PC-3 (cell line): ENCODE data around the gene OPN3. TPM values are rescaled to one million over a fixed set of nuclear protein-coding genes. Genes with fewer than 3 reads are reported as not detected.

Experiments used
- ATAC-seq: fragments of 200-7000 bp; cut with Tn5 transposase; 2 replicates; pipeline ENCODE4 v1.9.1; 2020; ENCODE audit warnings: mild to moderate bottlenecking, moderate library complexity
- BruUV-seq: library from RNA; stranded (reverse); fragments of 400-500 nt; replicated peaks from 2 replicates; lab custom pipeline; 2021; lab: Mats Ljungman, UMichigan
- CTCF ChIA-PET: fragments of 300-600 bp; sonication (Branson Sonifier 250); formaldehyde crosslinking; loops from one replicate; lab custom pipeline; 2022; ENCODE audit warnings: antibody characterized with exemption; lab: Charles Lee
- POLR2A ChIA-PET: fragments of 300-600 bp; sonication (Branson Sonifier 250); formaldehyde crosslinking; loops from one replicate; lab custom pipeline; 2022; ENCODE audit warnings: antibody characterized with exemption; ENCODE audit not compliant: unreplicated experiment; lab: Charles Lee
- DNase-seq: peaks from one replicate; pipeline ENCODE4 v3.0.0-alpha.2; 2015
- H2AFZ ChIP-seq: fragments of 300-600 bp; sonication (generic); 2 replicates; pipeline ENCODE4 v1.6.0; 2016; ENCODE audit warnings: antibody characterized with exemption, low read length
- H3F3A ChIP-seq: fragments of 300-600 bp; sonication (generic); one replicate; pipeline ENCODE4 v1.6.0; 2017; ENCODE audit warnings: antibody characterized with exemption, low read length, control low read depth, mild to moderate bottlenecking; ENCODE audit not compliant: unreplicated experiment
- H3K27ac ChIP-seq: fragments of 300-600 bp; sonication (generic); 2 replicates; pipeline ENCODE4 v1.5.1; 2016; ENCODE audit warnings: mild to moderate bottlenecking, low read length
- H3K27me3 ChIP-seq: fragments of 300-600 bp; sonication (generic); 2 replicates; pipeline ENCODE4 v1.6.1; 2016; ENCODE audit warnings: low read length, mixed read lengths
- H3K36me3 ChIP-seq: fragments of 300-600 bp; sonication (generic); 2 replicates; pipeline ENCODE4 v1.6.1; 2016; ENCODE audit warnings: low read depth, mixed run types, low read length, mixed read lengths
- H3K4me1 ChIP-seq: fragments of 300-600 bp; sonication (generic); 2 replicates; pipeline ENCODE4 v1.5.1; 2016; ENCODE audit warnings: low read length; ENCODE audit not compliant: insufficient read depth
- H3K4me2 ChIP-seq: fragments of 300-600 bp; sonication (generic); 2 replicates; pipeline ENCODE4 v1.6.0; 2016; ENCODE audit warnings: low read length
- H3K4me3 ChIP-seq: fragments of 300-600 bp; sonication (generic); 2 replicates; pipeline ENCODE4 v1.5.1; 2016; ENCODE audit warnings: mild to moderate bottlenecking, low read length, mixed read lengths
- H3K79me2 ChIP-seq: fragments of 300-600 bp; sonication (generic); 2 replicates; pipeline ENCODE4 v1.6.1; 2017; ENCODE audit warnings: low read length, mixed read lengths
- H3K9ac ChIP-seq: fragments of 300-600 bp; sonication (generic); 2 replicates; pipeline ENCODE4 v1.6.0; 2016; ENCODE audit warnings: mild to moderate bottlenecking, low read length
- H3K9me2 ChIP-seq: fragments of 300-600 bp; sonication (generic); replicated peaks from 2 replicates; pipeline ENCODE4 v1.6.1; 2016; ENCODE audit warnings: mixed run types, low read length, mixed read lengths
- H3K9me3 ChIP-seq: fragments of 300-600 bp; sonication (generic); 2 replicates; pipeline ENCODE4 v1.6.1; 2016; ENCODE audit warnings: low read length, mixed read lengths
- H4K20me1 ChIP-seq: fragments of 300-600 bp; sonication (generic); 2 replicates; pipeline ENCODE4 v1.6.1; 2016; ENCODE audit warnings: low read length, mixed read lengths
- CTCF ChIP-seq: fragments of 300-600 bp; sonication (generic); conservative IDR thresholded peaks from 2 replicates; pipeline ENCODE4 v1.5.1; 2017; ENCODE audit warnings: antibody characterized with exemption, low read depth, mild to moderate bottlenecking, low read length
- EZH2 ChIP-seq: fragments of 300-600 bp; sonication (generic); IDR thresholded peaks from one replicate; pipeline ENCODE4 v1.6.1; 2017; ENCODE audit warnings: antibody characterized with exemption, mild to moderate bottlenecking, low read length; ENCODE audit not compliant: unreplicated experiment
- EZH2phosphoT487 ChIP-seq: fragments of 300-600 bp; sonication (generic); IDR thresholded peaks from 2 replicates; pipeline ENCODE4 v1.6.1; 2018; ENCODE audit warnings: mild to moderate bottlenecking, antibody characterized with exemption, low read length, borderline replicate concordance
- intact Hi-C: fragments of 100-400 bp; cut with micrococcal nuclease; formaldehyde crosslinking; loops from 2 replicates; pipeline ENCODE4 v1.9.0; 2023
- total RNA-seq: library from RNA; depleted of rRNA; stranded (reverse); fragments of >200 nt; gene quantifications from 2 replicates; pipeline ENCODE4 v1.2.3, GENCODE V29; 2014

OPN3 gene
- total RNA-seq, 1 experiment from 2014 or later = 44.8 TPM

GRCh38 chr1:241553886-241554592 lies 86.1 kb downstream of the OPN3 start:
- intact Hi-C loops = no loop called here
- no peaks in the 10 kb centered on the region for H3K36me3 ChIP-seq
- H3K79me2 ChIP-seq = no peaks in the 10 kb centered on the region
- no peaks in the 10 kb centered on the region for H3F3A ChIP-seq
- CTCF ChIA-PET = no interaction called here
- peaks cover 10% of the 10 kb centered on the region; the same call in 1 of the 2 replicates for H3K4me1 ChIP-seq
- TF ChIP-seq EZH2 (no peak), CTCF (no peak), EZH2phosphoT487 (no peak)
- no peak overlapping the region for H3K4me2 ChIP-seq
- no peak overlapping the region for H2AFZ ChIP-seq
- no peak overlapping the region for H3K27ac ChIP-seq
- H3K4me3 ChIP-seq = no peak overlapping the region
- H3K9ac ChIP-seq = no peak overlapping the region
- H3K27me3 ChIP-seq = no peaks in the 10 kb centered on the region
- H4K20me1 ChIP-seq = no peaks in the 10 kb centered on the region
- DNase-seq (no peak), ATAC-seq (no peak)
- POLR2A ChIA-PET = no interaction called here
- H3K9me2 ChIP-seq = no peaks in the 10 kb centered on the region
- BruUV-seq = no TSS peak
- H3K9me3 ChIP-seq = no peaks in the 10 kb centered on the region

- TF ChIP-seq EZH2 (no peak), CTCF (no peak), EZH2phosphoT487 (no peak)
- no TSS peak for BruUV-seq
- CTCF ChIA-PET = no interaction called here
Observed at GRCh38 chr1:241551759-241552638, 88.2 kb downstream of the OPN3 start.

More at GRCh38 chr1:241551759-241552638, 88.2 kb downstream of the OPN3 start:
- Histone ChIP-seq H3K4me2 (no peak overlapping the region), H3F3A (no peaks in the 10 kb centered on the region), H3K27me3 (no peaks in the 10 kb centered on the region), H3K9ac (no peak overlapping the region), H3K4me1 (no peaks in the 10 kb centered on the region), H3K79me2 (no peaks in the 10 kb centered on the region), H3K9me3 (no peaks in the 10 kb centered on the region), H3K9me2 (no peaks in the 10 kb centered on the region), H3K36me3 (no peaks in the 10 kb centered on the region), H4K20me1 (no peaks in the 10 kb centered on the region), H3K4me3 (no peak overlapping the region), H3K27ac (no peak overlapping the region), H2AFZ (no peak overlapping the region)
- intact Hi-C loops = no loop called here
- no peak for DNase-seq
- POLR2A ChIA-PET = no interaction called here
- ATAC-seq = no peak
